GM04503 (cell line): ENCODE results near the gene MYO19.
"Not testable (repeated sequence)": the region's sequence is repeated elsewhere in the genome, so short reads cannot be mapped to it uniquely, and the experiment has no call there.

Experiments
- DNase-seq: peaks from one replicate; pipeline ENCODE4 v3.0.0-alpha.2; 2012; ENCODE audit warnings: low read depth

MYO19 gene

DNA sequence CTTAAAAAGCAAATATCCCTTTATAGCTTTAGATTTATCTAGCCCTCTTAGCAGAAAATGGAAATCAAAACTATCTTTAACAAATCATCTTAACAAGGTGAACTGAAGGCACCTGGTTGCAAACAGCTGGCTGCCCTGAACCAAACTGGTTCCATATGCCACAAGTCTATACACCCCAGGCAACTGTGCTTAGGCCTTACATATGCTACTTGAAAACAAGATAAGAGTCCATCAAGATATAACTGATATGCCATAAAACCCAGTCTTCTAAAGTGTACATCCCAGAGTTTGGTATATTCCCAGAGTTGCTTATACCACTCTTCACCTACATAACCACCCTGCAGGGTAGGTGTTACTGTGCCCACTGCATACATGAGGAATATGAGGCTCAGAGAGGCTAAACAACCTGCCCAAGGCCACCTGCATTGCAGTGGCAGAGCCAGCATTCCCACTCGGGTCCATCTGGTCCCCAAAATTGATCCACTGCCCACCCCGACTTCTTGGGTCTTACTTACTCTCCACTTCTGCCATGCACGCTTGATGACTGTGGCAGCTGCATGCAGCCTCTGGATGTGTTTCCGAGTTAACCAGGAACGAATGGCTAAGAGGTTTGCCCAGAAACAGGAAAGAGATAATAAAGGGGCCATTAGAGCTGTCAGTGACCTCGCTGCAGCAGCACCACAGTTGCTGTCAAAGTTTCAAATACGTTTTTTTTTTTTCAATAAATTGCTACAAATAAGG is 35.9 kb downstream of the MYO19 start:
- DNase-seq: no peak

DNA sequence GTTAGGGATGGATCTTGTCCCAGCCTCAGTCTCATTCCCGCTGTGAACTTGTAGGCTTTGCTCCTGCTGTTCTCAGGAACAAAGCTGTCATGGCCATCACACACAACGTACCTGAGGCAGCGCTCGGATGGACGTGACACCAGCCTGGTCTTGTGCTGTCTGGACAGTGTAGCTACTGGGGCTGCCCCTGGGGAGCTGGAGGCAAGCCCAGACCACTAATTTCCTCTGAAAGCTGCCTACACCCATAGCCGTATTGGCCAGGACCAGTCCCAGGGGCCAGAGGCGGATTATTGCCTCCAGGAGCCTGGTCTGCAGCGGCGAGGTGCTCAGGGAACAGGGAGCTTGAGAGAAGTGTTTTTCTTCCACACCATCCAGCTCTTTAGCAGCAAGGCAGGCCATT is 36.5 kb downstream of the MYO19 start:
- no peak for DNase-seq

DNA sequence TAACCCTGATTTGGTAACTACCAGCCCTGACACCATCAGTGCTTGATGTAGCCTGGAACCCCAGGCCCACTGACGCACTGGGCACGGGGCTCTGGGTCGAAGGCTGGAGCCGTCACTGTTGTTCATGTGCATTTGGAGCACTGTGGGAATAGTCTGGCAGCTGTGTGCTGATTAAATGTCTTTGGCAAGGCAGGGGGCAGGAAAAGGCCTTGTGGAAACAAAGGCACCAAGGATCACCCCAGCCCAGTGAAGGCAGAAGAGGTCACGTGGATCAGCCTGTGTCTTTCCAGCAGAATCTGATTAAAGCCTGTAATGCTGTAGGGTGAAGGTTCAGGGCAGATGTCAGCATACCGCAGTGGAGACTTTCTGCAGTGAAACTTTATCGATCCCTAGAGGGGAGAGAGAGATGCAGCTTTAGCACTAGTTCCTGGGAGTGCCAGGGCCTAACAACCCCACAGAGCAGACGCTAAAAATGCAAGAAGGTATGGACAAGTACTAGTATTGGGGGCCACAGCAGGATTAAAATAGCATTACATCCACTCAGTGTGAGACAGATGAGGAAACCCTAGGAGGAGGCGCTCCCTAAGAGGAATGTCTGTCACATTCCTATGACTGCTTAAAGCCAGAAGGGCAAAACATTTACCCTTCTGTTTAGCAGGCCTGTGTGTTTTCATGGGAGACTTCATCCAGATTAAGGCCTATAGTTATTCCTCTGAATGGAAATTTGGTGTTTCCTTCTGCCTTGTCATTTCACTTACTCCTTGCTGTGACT is 38.5 kb downstream of the MYO19 start:
- no peak for DNase-seq

DNA sequence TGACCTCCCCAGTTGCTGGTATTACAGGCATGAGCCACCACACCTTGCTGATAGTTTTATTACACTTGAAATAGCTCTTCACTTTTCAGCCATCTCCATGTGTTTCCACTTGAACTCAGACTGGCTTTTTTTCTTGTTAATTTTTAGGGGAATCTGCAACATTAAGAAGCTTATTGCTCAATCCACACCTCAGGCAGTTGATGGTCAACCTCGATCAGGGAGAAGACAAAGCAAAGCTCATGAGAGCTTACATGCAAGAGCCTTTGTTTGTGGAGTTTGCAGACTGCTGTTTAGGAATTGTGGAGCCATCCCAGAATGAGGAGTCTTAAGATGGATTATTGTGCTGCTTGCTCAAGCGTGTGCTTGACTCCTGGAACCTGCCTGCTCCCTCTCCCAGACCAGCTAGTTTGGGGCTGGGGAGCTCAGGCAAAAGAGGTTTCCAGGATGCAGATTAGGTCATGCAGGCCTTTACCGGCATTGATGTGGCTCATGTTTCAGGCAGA is 39.5 kb downstream of the MYO19 start:
- no peak for DNase-seq

DNA sequence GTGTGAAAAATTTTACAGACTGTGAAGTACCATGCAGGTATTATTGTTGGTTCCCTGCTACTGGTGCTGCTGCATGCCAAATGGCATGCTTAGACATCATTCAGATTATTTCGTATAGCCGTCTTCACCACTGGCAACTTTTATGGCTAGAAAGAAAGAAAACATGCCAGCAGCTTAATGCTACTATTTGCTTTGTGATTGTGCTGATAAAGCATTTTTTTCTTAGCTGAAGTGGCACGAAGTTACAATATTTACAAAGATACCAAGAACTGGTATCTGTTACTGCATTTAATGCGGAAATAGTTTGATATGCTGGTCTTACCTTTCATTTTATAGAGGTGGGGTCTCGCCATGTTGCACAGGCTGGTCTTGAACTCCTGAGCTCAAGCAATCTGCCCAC is 40.0 kb downstream of the MYO19 start:
- DNase-seq: no peak

DNA sequence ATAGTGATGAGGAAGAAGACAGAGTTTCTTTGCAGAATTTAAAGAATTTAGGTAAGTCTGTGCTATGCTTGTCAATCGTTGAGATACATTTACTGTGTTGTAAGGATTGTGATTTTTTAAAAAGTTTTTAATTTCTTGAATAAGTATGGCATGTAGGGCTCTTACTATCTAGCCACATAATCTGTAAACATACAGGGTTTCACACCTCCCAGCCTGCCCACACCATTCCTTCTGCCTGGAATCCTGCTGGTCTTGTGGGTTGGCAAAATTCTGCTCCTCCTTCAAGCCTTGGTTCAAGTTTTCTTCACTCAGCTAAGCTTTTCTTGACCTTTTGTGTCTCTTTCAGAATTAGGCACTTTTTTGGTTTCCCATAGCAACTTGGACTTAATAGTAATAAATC is 40.7 kb downstream of the MYO19 start:
- no peak for DNase-seq

DNA sequence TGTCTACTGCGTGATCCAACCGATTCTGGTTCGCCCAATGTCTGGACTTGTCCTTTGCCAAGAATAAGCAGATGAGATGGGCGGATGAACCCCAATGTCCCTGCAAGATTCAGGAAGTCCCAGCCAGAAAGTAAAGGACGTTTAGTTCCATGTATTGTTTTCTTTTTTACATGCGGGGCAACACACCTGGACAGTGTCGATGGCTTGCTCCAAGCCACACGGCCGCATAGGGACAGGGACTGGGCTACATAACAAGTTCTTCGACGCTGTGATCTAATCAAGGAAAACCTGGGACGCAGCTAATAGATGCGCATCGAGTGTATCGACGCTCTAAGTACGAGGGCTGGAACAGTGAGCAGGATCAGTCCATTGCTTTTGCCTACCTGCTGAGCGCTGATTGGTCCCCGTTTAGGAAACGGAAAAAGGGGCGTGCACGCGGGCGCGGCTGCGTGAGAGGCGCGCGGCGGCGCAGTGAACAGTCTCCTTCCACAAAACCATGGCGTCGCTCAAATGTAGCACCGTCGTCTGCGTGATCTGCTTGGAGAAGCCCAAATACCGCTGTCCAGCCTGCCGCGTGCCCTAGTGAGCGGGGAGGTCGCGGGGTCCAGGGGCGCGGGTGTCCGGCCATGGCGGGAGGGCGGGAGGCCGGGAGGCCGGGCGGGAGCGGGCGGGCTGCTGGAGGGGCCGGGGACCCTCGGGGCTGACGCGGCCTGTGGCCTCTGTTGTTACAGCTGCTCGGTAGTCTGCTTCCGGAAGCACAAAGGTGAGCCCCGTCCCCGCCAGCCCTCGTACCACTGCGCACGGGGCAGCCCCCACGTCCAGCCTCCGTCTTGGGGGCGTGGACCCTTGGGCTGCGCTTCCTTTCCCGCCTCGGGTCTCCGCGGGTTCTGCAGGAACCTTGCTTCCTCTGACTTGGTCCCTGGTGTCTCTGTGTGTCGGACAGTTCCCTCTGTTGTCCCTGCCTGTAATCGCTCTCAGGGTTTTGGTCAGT is 48.2 kb downstream of the MYO19 start, which contains the start of gene ZNHIT3:
TSS of gene ZNHIT3 (plus strand) at position 478 of the 991 bp plus-strand sequence. CDS start at position 497, 19 bp downstream.
- DNase-seq: peak; percentile 79

DNA sequence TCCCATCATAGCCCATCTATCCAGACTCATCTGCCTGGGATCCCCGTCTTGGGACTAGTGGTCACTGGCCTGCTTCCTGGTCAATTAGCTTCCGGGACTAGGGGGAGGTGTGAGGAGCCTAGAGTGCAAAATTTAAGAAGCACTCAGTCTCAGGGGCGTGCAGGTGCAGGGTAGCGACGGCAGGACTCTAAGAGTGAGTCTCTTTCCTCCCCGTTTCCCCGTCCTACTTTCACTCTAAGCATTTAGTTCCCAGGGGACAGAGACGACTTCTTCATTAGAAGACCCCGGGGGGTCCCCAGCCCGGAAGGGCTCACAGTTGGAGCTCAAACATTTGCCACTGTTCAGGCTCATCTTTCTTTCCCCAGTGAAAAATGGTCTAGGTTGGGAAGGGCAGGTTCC is 48.9 kb downstream of the MYO19 start:
- DNase-seq: no peak

DNA sequence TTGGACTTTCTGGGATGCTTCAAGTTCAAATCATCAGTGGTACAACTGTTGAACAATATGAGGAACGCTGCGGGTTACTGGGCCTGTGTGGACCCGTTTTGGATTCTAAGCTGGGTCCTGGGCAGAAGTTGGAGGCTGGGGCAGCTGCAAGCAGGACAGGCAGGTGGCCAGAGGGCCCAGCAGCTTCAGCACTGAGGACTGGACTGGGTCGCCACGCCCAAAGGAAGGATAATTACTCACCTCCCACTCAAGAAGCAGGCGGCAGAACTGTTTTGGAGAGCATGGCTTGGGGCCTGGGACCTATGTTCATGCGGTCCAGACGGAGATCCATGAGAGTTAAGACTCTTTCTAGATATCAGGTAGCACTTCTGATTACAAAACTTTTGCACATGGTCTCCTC is 49.6 kb downstream of the MYO19 start:
- no peak for DNase-seq

DNA sequence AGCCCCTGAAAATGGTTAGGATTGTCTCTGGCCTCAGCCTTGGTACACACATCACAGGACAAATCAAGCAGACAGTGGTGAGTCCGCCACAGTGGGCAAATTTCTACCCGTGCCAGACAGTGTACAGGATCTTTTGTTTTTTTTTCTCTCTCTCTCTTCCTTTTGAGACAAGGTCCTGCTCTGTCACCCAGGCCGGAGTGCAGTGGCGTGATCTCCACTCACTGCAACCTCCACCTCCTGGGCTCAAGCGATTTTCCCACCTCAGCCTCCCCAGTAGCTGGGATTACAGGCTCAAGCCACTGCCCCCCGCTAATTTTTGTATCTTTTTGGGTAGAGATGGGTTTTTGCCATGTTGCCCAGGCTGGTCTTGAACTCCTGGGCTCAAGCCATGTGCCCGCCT is 50.6 kb downstream of the MYO19 start:
- DNase-seq: not testable (repeated sequence)

DNA sequence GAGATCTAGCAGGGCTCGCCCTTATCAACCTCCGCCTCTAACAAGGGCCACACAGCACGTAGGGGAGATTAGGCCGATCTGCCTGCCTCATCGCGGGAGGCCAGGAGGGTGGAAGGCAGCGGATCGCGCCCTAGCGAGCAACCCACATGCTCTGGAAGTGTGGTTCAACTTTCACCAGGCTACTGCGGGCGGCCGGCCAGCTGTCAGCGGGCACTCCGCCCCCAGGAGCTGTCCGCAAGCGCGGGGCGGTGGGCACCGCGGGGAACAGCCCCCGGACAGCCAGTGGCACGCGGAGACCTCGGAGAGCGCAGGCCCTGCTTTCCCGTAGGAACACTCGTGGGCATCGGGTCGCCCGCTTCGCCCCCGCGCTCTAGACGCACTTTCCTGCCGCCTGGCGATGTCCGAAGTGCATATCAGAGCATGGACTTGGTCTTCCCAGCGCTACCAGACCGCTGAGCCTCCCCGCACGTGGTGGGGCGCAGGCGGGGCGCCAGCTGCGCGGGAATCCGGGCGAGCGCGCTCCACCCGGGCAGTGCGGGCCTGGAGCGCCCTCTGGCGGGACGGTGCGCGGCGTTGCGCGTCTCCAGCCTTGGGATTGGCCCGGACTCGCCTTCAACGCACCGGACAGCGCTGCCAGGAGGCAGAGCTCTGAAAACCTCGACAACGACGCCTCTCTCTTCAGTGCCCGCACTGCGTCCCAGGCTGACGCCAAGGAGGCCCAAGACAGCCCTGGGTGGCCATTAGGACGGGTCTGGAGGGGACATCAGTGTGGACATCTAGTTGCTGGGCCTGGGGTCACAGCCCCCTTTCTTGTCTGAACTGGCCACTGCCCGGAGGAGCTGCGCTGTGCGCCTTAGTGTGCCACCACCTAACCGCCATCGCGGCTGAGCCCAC is 51.8 kb downstream of the MYO19 start:
- DNase-seq: no peak

DNA sequence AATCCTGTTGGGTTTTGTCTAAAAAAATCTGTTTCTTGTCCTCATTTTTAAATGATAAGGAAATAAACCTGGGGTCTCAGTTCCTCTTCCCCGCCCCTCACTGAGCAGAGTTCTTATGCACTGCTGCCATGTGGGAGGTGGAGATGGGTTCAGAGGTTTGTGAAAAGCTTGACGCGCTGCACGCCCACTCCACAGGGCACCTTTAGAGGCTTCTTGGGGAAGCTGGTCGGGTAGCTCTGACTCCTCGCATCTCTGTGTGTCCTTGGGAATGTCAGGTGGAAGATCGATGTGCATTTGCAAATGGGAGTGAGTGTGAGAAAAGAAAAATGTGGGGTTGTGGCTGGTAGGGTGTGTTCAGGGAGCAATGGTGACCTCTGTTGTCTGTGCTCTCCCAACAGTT is 52.8 kb downstream of the MYO19 start:
- DNase-seq: no peak

DNA sequence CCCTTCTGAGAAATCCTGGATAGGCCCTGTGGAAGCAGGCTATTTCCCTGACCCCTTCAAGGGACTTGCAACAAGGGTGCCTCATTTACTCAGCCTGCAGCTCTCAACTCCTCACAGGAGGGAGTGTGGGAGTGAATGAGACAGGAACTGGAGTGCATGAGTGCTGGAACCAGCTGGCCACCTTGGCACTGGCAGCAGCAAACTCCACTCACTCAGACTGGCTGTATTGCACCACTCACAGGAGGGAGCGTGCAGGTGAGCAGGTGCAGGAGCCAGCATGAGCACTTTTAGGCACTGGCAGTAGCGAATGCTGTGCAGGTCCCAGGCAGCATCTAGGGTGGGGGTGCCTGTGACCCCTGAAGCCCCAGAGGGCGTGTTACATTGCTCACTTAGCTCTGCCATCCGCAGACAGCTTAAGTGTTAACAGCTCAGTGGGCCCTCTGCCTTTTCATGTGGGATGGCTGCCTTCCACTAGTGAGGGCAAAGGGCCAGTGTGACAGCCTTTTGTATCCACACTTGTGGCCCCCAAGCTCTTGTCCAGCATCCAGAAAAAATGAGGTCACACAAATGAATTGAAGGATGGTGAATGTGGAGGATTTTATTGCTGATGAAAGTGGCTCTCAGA is 59.2 kb downstream of the MYO19 start:
- DNase-seq: no peak

DNA sequence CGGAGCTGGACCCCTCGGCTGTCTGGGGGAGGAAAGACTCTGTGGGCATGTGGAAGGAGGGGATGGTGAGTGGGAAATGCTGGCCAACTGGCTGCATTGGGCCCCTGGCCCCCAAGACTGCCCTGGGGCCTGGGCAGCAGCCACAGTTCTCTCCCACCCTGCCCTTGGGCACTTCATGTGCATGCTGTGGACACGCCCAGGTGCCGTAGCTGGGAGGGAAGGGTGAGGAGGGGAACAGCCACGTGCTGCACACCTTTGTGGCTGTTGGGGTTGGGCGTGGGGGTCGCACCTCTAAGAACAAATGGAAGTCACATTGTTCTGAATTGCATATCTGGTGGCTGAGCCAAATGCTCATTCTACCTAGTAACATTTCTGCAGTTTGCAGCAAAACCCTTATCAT is 60.1 kb downstream of the MYO19 start:
- DNase-seq: no peak

DNA sequence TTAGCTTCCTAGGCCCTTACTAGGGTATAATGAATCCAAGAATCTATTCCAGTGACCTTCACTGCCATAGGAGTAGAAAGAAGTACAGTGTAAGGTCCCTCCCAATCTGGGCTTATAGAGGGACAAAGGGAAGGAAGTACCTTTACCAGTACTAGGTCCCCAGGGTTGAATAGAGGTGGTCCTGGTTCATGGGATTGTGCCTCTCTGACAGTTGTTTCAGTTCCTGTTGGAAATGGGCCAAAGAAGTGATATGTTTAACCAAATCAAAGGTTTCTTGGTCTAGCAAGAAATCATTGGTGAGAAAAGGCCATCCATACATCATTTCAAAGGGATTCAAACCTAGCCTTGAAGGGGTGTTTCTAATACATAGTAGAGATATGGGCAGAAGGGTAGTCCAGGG is 64.2 kb downstream of the MYO19 start:
- no peak for DNase-seq

DNA sequence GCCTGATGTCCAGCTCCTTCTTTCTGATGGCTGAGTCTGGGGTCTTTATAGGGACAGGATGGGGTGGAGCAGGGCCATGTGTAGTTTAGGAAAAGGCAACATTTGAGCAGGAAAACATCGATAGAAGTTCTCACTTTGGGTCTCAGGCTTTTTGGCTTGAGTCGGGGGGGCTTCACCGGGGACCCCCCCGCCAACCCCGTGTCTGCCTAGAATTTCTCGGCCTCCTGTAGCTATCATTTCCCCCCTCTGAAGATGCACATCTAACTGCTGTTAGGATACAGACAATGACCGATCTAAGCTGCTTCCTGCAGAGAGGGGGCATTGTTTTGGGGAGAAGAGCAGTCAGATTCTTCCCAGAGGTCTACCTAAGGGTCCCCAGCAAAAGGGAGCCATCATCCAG is 64.9 kb downstream of the MYO19 start:
- DNase-seq: no peak

DNA sequence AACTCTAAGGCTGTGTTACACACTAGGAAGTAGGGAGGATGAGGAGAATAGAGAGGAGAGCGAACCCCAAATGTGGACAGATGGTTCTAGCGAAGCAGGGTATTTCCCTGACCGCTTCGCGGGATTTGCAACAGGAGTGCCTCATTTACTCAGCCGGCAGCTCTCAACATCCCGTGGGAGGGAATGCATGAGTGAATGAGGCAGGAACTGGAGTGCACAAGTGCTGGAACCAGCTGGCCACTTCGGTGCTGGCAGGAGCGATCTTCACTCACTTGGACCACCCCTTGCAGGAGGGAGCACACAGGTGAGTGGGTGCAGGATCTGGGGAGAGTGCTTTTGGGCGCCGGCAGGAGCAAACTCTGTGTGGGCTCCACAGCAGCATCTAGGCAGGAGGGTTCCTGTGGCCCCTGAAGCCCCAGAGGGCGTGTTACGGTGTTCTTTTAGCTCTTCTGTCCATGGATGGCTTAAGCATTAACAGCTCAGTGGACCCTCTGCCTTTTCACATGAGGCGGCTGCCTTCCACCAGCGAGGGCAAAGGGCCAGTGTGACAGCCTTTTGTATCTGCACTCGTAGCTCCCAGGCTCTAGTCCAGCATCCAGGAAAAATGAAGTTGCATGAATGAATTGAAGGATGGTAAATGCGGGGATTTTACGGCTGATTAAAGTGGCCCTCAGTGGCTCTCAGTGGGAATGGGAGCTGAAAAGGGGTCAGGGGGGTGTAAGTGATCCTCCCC is 65.6 kb downstream of the MYO19 start:
- DNase-seq: no peak

DNA sequence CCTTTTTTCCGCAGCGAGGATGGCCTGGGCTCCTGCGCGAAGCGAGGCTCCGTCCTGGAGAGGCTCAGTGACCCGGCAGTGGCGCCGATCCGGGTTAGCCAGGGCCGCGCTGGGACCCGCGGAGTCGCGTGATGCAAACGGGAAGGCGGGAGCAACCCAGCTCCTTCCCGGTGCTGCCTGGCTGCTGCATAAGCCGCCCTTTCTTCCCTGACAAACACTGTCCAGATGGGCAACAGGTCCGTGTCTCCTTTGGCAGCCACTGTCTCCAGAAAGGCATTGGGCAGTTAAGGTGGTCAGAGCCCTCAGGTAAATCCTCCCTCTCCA is 69.9 kb downstream of the MYO19 start:
- no peak for DNase-seq

DNA sequence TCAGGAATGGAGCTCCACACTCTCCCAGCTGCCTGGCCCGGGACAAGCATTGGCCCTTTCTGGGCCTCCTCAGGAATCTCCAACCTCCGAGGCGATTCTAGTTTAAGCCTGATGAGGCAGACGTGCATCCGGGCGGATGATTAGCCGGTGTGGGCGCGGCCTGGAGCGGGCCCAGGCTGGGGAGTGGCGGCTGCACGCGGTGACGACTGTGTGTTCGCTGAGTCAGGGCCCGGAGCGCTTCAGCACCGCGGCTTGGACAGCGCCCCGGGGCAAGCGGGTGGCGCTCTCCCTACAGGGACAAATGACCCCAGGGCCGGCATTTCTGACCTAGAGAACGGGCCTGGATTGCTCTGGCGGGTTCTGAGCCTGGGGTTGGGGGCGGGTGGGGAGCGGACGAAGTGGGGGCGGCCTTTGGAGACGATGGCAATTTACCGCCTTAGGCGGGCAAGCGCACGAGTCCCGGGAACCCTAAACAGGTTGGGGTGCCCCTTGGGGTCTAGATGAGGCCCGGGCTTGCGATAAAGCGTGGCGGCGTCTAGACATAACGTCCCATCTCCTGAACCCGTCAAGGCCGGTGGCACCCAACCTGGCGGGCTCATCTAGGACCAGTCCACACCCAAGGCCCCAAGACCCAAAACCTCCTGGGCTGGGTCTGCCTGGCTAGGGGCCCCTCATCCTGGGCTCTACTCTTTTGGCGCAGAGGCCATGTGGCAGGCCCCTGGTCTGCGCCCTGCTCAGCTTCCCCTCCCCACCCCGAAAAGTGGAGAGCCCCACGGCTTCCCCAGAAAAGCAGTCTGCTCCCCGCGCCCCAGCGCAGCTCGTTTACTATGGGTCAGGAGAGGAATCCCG is 70.5 kb downstream of the MYO19 start:
- peak; percentile 30 for DNase-seq
